OCI-LY7 (cell line): ENCODE data around the gene ABCC11. TPM values are rescaled to one million over a fixed set of nuclear protein-coding genes. Genes with fewer than 3 reads are reported as not detected.

Experiments used
- BruUV-seq: library from RNA; stranded (reverse); fragments of 400-500 nt; replicated peaks from 2 replicates; lab custom pipeline; 2021; lab: Mats Ljungman, UMichigan
- CTCF ChIA-PET: fragments of 300-600 bp; sonication (Branson Sonifier 250); formaldehyde crosslinking; loops from one replicate; lab custom pipeline; 2022; ENCODE audit warnings: antibody characterized with exemption; ENCODE audit not compliant: unreplicated experiment; lab: Charles Lee
- POLR2A ChIA-PET: fragments of 300-600 bp; sonication (Branson Sonifier 250); formaldehyde crosslinking; loops from one replicate; lab custom pipeline; 2022; ENCODE audit warnings: antibody characterized with exemption; lab: Charles Lee
- DNase-seq: peaks from one replicate; pipeline ENCODE4 v3.0.0-alpha.2; 2015; ENCODE audit warnings: low spot score
- H2AFZ ChIP-seq: fragments of 200-600 bp; sonication (generic), shearing (Covaris generic); 2 replicates; pipeline ENCODE4 v1.6.1; 2014; ENCODE audit warnings: mild to moderate bottlenecking, antibody characterized with exemption, low read length, moderate library complexity
- H3K27ac ChIP-seq: fragments of 200-600 bp; sonication (generic); 2 replicates; pipeline ENCODE4 v1.5.1; 2014; ENCODE audit warnings: mixed run types, low read depth, mild to moderate bottlenecking, moderate library complexity, low read length, inconsistent platforms; ENCODE audit not compliant: poor library complexity, severe bottlenecking
- H3K36me3 ChIP-seq: fragments of 200-600 bp; sonication (generic); 2 replicates; pipeline ENCODE4 v1.6.1; 2014; ENCODE audit warnings: mild to moderate bottlenecking, antibody characterized with exemption, low read length, moderate library complexity, mixed read lengths; ENCODE audit not compliant: insufficient read depth
- H3K4me1 ChIP-seq: fragments of 200-600 bp; sonication (generic); 2 replicates; pipeline ENCODE4 v1.5.1; 2014; ENCODE audit warnings: mild to moderate bottlenecking, low read length; ENCODE audit not compliant: insufficient read depth, poor library complexity, severe bottlenecking
- H3K4me2 ChIP-seq: fragments of 200-600 bp; sonication (generic); 2 replicates; pipeline ENCODE4 v1.6.1; 2014; ENCODE audit warnings: mild to moderate bottlenecking, low read length
- H3K4me3 ChIP-seq: fragments of 200-600 bp; sonication (generic); 2 replicates; pipeline ENCODE4 v1.5.1; 2014; ENCODE audit warnings: mild to moderate bottlenecking, low read depth, low read length; ENCODE audit not compliant: poor library complexity, severe bottlenecking
- H3K79me2 ChIP-seq: fragments of 200-600 bp; sonication (generic); 2 replicates; pipeline ENCODE4 v1.6.1; 2016; ENCODE audit warnings: low read depth, mild to moderate bottlenecking, low read length, moderate library complexity, mixed read lengths; ENCODE audit not compliant: insufficient read depth
- H3K9me2 ChIP-seq: fragments of 200-600 bp; sonication (generic); 2 replicates; pipeline ENCODE4 v1.6.1; 2016; ENCODE audit warnings: mild to moderate bottlenecking, low read length, mixed read lengths; ENCODE audit not compliant: insufficient read depth
- H3K9me3 ChIP-seq: fragments of 200-600 bp; sonication (generic); 2 replicates; pipeline ENCODE4 v1.6.1; 2014; ENCODE audit warnings: mild to moderate bottlenecking, mixed run types, low read length, mixed read lengths
- H4K20me1 ChIP-seq: fragments of 200-600 bp; sonication (generic); 2 replicates; pipeline ENCODE4 v1.6.1; 2014; ENCODE audit warnings: mild to moderate bottlenecking, antibody characterized with exemption, low read length, moderate library complexity, mixed read lengths; ENCODE audit not compliant: insufficient read depth
- EZH2phosphoT487 ChIP-seq: fragments of 200-600 bp; sonication (generic); IDR thresholded peaks from 2 replicates; pipeline ENCODE4 v1.6.1; 2018; ENCODE audit warnings: low read depth, borderline replicate concordance, mild to moderate bottlenecking, mixed run types, antibody characterized with exemption, low read length, moderate library complexity, mixed read lengths
- intact Hi-C: fragments of 100-400 bp; cut with micrococcal nuclease; formaldehyde crosslinking; loops from one replicate; pipeline ENCODE4 v1.10.0; 2022; ENCODE audit not compliant: unreplicated experiment
- total RNA-seq, 2 experiments: library from RNA; depleted of rRNA in 1 of 2; stranded (reverse); fragments of >200 nt in 1 of 2; shearing (Covaris generic) in 1 of 2; gene quantifications; 2 replicates each; pipeline ENCODE4 v1.2.3, GENCODE V29; 2014 to 2022
- TF ChIP-seq, protein P1 (sequence below): fragments of 200-600 bp; sonication (generic); conservative IDR thresholded peaks from 2 replicates; pipeline ENCODE4 v1.5.1; 2014; ENCODE audit warnings: mild to moderate bottlenecking, antibody characterized with exemption, low read length, moderate library complexity, mixed read lengths

ABCC11 gene
- total RNA-seq, 2 experiments from 2014 or later, result 0.10 TPM; not detected in 1

- ChIA-PET POLR2A (interaction anchor here (0.5 to 0.6 kb wide), 2 partner anchors 108 to 1744 kb away, joined by 3 read pairs; no protein-coding TSS in a partner anchor), CTCF (no interaction called here)
- H3K27ac ChIP-seq, result no peak overlapping the region
- intact Hi-C loops, result no loop called here
- H2AFZ ChIP-seq, result no peak overlapping the region
- no peaks in the 10 kb centered on the region for H4K20me1 ChIP-seq
- no peaks in the 10 kb centered on the region for H3K9me2 ChIP-seq
- H3K4me1 ChIP-seq, result no peaks in the 10 kb centered on the region
- H3K4me2 ChIP-seq, result no peak overlapping the region
- no peak overlapping the region for H3K4me3 ChIP-seq
- TF ChIP-seq, protein P1, sequence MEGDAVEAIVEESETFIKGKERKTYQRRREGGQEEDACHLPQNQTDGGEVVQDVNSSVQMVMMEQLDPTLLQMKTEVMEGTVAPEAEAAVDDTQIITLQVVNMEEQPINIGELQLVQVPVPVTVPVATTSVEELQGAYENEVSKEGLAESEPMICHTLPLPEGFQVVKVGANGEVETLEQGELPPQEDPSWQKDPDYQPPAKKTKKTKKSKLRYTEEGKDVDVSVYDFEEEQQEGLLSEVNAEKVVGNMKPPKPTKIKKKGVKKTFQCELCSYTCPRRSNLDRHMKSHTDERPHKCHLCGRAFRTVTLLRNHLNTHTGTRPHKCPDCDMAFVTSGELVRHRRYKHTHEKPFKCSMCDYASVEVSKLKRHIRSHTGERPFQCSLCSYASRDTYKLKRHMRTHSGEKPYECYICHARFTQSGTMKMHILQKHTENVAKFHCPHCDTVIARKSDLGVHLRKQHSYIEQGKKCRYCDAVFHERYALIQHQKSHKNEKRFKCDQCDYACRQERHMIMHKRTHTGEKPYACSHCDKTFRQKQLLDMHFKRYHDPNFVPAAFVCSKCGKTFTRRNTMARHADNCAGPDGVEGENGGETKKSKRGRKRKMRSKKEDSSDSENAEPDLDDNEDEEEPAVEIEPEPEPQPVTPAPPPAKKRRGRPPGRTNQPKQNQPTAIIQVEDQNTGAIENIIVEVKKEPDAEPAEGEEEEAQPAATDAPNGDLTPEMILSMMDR, result no peak
- no peak for TF ChIP-seq EZH2phosphoT487
- no TSS peak for BruUV-seq
- H3K36me3 ChIP-seq, result no peaks in the 10 kb centered on the region
- H3K9me3 ChIP-seq, result no peaks in the 10 kb centered on the region
- DNase-seq, result no peak
- no peaks in the 10 kb centered on the region for H3K79me2 ChIP-seq
Observed at GRCh38 chr16:48212033-48212432, 35.3 kb downstream of the ABCC11 start.

GRCh38 chr16:48210747-48211146, 36.6 kb downstream of the ABCC11 start:
- Histone ChIP-seq H3K79me2 (no peaks in the 10 kb centered on the region), H3K4me2 (no peak overlapping the region), H3K27ac (no peak overlapping the region), H3K9me2 (no peaks in the 10 kb centered on the region), H2AFZ (no peak overlapping the region), H3K36me3 (no peaks in the 10 kb centered on the region), H4K20me1 (no peaks in the 10 kb centered on the region), H3K9me3 (no peaks in the 10 kb centered on the region), H3K4me3 (no peak overlapping the region), H3K4me1 (no peaks in the 10 kb centered on the region)
- TF ChIP-seq, protein P1, result no peak
- no peak for TF ChIP-seq EZH2phosphoT487
- DNase-seq, result no peak
- ChIA-PET POLR2A (interaction anchor here (0.6 kb wide), 1 partner anchor 14 kb away, joined by 3 read pairs; no protein-coding TSS in a partner anchor), CTCF (interaction anchor here (0.6 kb wide), 1 partner anchor 9 kb away, joined by 4 read pairs; no protein-coding TSS in a partner anchor)
- BruUV-seq, result no TSS peak
- intact Hi-C loops, result no loop called here

GRCh38 chr16:48206594-48207242, 40.6 kb downstream of the ABCC11 start:
- H3K27ac ChIP-seq, result no peak overlapping the region
- no peak for TF ChIP-seq EZH2phosphoT487
- TF ChIP-seq, protein P1, result no peak
- ChIA-PET POLR2A (interaction anchor here (0.8 kb wide), 1 partner anchor 12 kb away, joined by 3 read pairs; no protein-coding TSS in a partner anchor), CTCF (no interaction called here)
- no peaks in the 10 kb centered on the region for H3K9me3 ChIP-seq
- H3K79me2 ChIP-seq, result no peaks in the 10 kb centered on the region
- no peaks in the 10 kb centered on the region for H3K9me2 ChIP-seq
- BruUV-seq, result no TSS peak
- no peaks in the 10 kb centered on the region for H3K36me3 ChIP-seq
- DNase-seq, result no peak
- intact Hi-C loops, result no loop called here
- no peak overlapping the region for H2AFZ ChIP-seq
- H3K4me3 ChIP-seq, result no peak overlapping the region
- H3K4me2 ChIP-seq, result no peak overlapping the region
- no peaks in the 10 kb centered on the region for H4K20me1 ChIP-seq
- no peaks in the 10 kb centered on the region for H3K4me1 ChIP-seq
